Activated B cell treated with CpG ODN at 0.5 μM for 24 hours (primary cell): ENCODE measurements around the gene PKP3. TPM values are rescaled to one million over a fixed set of nuclear protein-coding genes. Genes with fewer than 3 reads are reported as not detected.

Experiments used
- ATAC-seq: fragments of 200-7000 bp; cut with Tn5 transposase; one replicate; pipeline ENCODE4 v1.10.0; 2021; ENCODE audit warnings: low read depth, mild to moderate bottlenecking, moderate library complexity
- CTCF ChIA-PET: fragments of 350-600 bp; sonication (Branson Sonifier 250); formaldehyde crosslinking; loops from one replicate; lab custom pipeline; 2021; ENCODE audit warnings: antibody characterized with exemption; lab: Charles Lee
- POLR2A ChIA-PET: fragments of 350-600 bp; sonication (Branson Sonifier 250); formaldehyde crosslinking; loops from one replicate; lab custom pipeline; 2021; ENCODE audit warnings: antibody characterized with exemption; lab: Charles Lee
- DNase-seq: peaks from one replicate; pipeline ENCODE4 v3.0.0; 2022
- H3K27ac Mint-ChIP-seq: one replicate; pipeline ENCODE4 v1.8.0; 2020; ENCODE audit warnings: mixed read lengths
- H3K27me3 Mint-ChIP-seq: one replicate; pipeline ENCODE4 v1.8.0; 2021; ENCODE audit warnings: mixed read lengths
- H3K36me3 Mint-ChIP-seq: one replicate; pipeline ENCODE4 v1.8.0; 2021; ENCODE audit warnings: low read depth, mixed read lengths
- H3K4me1 Mint-ChIP-seq: one replicate; pipeline ENCODE4 v1.8.0; 2021; ENCODE audit warnings: mixed read lengths
- H3K4me3 Mint-ChIP-seq: one replicate; pipeline ENCODE4 v1.8.0; 2020; ENCODE audit warnings: mild to moderate bottlenecking, mixed read lengths
- H3K9me3 Mint-ChIP-seq: one replicate; pipeline ENCODE4 v1.8.0; 2020; ENCODE audit warnings: mixed read lengths
- intact Hi-C: fragments of 100-400 bp; cut with micrococcal nuclease; formaldehyde crosslinking; loops from one replicate; pipeline ENCODE4 v1.15.1; 2024
- total RNA-seq: library from RNA; stranded (reverse); gene quantifications from 2 replicates; pipeline ENCODE4 v1.2.3, GENCODE V29; 2022
- TF ChIP-seq, protein P1 (sequence below): fragments of 200-600 bp; IDR thresholded peaks from one replicate; pipeline ENCODE4 v1.8.0; 2022; ENCODE audit warnings: antibody characterized with exemption, mild to moderate bottlenecking

PKP3 gene
- total RNA-seq, 1 donor from 2014 or later, result 0.18 TPM

DNA sequence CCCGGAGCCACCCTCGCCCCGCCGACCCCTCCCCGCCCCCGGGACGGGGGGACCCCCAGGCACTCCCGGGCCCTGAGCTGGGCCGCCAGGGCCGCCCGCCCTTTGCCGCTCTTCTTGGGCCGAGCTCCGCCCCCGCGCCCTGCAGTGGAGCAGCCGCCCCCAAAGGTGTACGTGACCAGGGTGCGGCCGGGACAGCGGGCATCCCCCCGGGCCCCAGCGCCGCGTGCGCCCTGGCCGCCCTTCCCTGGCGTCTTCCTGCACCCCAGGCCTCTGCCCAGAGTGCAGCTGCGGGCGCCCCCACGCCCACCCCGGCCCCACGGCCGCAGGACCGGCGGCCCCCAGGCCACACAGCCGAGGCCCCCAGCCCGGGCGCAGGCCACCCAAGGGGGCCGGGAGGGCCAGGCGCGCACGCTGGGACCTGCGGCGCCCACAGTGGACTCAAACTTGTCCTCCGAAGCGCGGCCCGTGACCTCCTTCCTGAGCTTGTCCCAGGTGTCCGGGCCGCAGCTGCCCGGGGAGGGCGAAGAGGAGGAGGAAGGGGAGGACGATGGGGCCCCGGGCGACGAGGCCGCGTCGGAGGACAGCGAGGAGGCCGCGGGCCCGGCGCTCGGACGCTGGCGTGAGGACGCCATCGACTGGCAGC lies 17.4 kb upstream of the PKP3 start:
- DNase-seq, result no peak
- ChIA-PET POLR2A (no interaction called here), CTCF (no interaction called here)
- TF ChIP-seq, protein P1, sequence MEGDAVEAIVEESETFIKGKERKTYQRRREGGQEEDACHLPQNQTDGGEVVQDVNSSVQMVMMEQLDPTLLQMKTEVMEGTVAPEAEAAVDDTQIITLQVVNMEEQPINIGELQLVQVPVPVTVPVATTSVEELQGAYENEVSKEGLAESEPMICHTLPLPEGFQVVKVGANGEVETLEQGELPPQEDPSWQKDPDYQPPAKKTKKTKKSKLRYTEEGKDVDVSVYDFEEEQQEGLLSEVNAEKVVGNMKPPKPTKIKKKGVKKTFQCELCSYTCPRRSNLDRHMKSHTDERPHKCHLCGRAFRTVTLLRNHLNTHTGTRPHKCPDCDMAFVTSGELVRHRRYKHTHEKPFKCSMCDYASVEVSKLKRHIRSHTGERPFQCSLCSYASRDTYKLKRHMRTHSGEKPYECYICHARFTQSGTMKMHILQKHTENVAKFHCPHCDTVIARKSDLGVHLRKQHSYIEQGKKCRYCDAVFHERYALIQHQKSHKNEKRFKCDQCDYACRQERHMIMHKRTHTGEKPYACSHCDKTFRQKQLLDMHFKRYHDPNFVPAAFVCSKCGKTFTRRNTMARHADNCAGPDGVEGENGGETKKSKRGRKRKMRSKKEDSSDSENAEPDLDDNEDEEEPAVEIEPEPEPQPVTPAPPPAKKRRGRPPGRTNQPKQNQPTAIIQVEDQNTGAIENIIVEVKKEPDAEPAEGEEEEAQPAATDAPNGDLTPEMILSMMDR, result no peak
- H3K9me3 Mint-ChIP-seq, result no peaks in the 10 kb centered on the region
- H3K27ac Mint-ChIP-seq, result no peak overlapping the region
- no peak for ATAC-seq
- intact Hi-C loops, result no loop called here
- H3K4me3 Mint-ChIP-seq, result no peak overlapping the region
- H3K36me3 Mint-ChIP-seq, result no peaks in the 10 kb centered on the region
- peaks cover 12% of the 10 kb centered on the region for H3K27me3 Mint-ChIP-seq
- H3K4me1 Mint-ChIP-seq, result no peaks in the 10 kb centered on the region

DNA sequence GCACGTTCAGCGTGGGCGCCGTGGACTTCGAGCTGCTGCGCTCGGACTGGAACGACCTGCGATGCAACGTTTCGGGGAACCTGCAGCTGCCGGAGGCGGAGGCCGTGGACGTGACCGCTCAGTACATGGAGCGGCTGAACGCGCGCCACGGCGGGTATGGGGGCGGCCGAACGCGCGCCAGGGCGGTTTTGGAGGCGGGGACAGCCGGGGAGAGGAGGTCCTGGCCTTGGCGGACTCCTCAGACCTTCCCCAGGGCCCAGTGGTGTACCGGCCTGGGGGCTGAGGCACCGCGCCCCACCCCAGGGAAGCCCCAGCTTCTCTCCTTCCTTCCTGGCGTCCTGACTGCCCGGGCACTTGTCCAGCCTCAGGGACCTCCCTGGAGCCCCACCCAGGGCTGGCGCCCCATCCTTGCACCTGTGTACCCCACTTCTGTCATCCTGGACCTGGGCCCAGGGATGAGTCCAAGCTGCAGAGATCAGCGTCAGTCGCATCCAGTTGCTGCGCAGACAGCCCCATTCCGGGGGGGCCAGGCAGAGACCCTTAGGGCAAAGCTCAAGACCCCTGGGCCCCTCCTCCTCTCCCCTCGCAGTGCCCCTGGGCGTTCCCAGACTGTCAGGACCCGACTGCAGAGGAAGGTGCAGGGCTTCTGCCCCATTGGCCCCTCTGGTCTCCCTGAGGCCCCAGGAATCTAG lies 16.7 kb upstream of the PKP3 start:
- no peaks in the 10 kb centered on the region for H3K4me1 Mint-ChIP-seq
- ChIA-PET CTCF (no interaction called here), POLR2A (no interaction called here)
- intact Hi-C loops, result no loop called here
- TF ChIP-seq, protein P1, result no peak
- H3K27me3 Mint-ChIP-seq, result peaks cover 16% of the 10 kb centered on the region
- no peak overlapping the region for H3K27ac Mint-ChIP-seq
- DNase-seq, result no peak
- H3K9me3 Mint-ChIP-seq, result no peaks in the 10 kb centered on the region
- no peak overlapping the region for H3K4me3 Mint-ChIP-seq
- ATAC-seq, result no peak
- H3K36me3 Mint-ChIP-seq, result no peaks in the 10 kb centered on the region

DNA sequence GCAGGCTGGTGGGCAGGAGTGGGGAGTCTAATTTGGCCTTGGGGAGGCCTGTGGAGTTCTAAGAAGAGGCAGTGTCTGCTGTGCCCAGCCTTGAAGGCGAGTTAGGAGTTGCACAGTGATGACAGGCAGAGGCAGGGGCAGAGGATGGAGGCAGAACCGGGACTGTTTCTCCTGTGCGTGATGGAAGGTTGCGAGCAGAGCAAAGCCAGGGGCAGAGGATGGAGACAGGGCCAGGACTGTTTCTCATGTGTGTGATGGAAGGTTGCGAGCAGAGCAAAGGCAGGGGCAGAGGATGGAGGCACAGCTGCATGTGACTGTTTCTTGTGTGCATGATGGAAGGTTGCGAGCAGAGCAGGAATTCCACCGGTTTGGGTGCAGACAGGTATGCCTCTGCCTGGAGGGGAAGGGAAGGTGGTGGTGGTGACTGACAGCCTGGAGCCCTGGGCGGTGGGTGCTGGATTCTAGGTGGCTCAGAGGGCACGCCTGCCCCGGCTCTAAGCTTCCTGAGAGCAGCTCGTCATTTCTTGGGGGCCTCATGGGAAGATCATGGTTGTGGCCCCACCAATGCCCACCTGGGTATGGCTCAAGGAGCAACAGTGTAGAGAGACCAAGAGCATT lies 16.0 kb upstream of the PKP3 start:
- H3K36me3 Mint-ChIP-seq, result no peaks in the 10 kb centered on the region

DNA sequence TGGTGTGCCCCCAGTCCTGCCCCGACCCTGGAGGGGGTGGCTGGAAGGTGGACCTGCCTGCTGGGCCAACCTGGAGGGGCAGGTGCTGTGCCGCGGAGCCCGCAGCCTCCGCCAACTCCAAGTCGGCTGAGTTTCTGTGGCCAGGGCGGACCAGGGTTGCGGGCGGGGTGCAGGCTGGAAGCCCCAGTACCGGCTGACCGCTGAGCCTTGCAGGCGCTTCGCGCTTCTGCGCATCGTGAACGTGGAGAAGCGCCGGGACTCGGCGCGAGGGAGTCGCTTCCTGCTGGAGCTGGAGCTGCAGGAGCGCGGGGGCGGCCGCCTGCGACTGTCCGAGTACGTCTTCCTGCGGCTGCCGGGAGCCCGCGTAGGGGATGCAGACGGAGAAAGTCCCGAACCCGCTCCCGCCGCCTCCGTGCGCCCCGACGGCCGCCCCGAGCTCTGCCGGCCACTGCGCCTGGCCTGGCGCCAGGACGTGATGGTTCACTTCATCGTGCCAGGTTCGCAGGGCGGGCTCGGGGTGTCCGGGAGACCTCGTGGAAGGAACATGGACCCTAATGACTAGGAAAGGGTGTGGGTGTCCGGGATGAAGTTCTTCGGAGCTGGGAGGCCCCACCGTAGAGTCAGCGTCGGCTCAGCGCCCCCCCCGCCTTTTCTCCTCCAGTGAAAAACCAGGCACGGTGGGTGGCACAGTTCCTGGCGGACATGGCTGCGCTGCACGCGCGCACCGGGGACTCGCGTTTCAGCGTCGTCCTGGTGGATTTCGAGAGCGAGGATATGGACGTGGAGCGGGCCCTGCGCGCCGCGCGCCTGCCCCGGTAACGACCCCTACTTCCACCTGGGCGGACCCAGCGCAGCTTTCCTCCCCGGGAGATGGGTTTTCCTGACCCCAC lies 14.6 kb upstream of the PKP3 start:
- H3K9me3 Mint-ChIP-seq, result no peaks in the 10 kb centered on the region
- ChIA-PET CTCF (no interaction called here), POLR2A (no interaction called here)
- no peak overlapping the region for H3K4me3 Mint-ChIP-seq
- TF ChIP-seq, protein P1, result no peak
- no peak for ATAC-seq
- intact Hi-C loops, result no loop called here
- no peak for DNase-seq
- H3K36me3 Mint-ChIP-seq, result no peaks in the 10 kb centered on the region
- peaks cover 18% of the 10 kb centered on the region for H3K27me3 Mint-ChIP-seq
- no peaks in the 10 kb centered on the region for H3K4me1 Mint-ChIP-seq
- H3K27ac Mint-ChIP-seq, result no peak overlapping the region

More for the DNA sequence above, 16.0 kb upstream of the PKP3 start:
- CTCF ChIA-PET, result no interaction called here
- H3K27ac Mint-ChIP-seq, result no peak overlapping the region
- ATAC-seq, result no peak
- TF ChIP-seq, protein P1, result no peak
- POLR2A ChIA-PET, result no interaction called here
- no peaks in the 10 kb centered on the region for H3K4me1 Mint-ChIP-seq
- no peaks in the 10 kb centered on the region for H3K9me3 Mint-ChIP-seq
- H3K4me3 Mint-ChIP-seq, result no peak overlapping the region
- H3K27me3 Mint-ChIP-seq, result peaks cover 16% of the 10 kb centered on the region
- DNase-seq, result no peak
- intact Hi-C loops, result no loop called here
